ENCODE data around the gene KDM1B. TPM values are rescaled to one million over a fixed set of nuclear protein-coding genes. Genes with fewer than 3 reads are reported as not detected.

The KDM1B gene
- polyA plus RNA-seq, 1 of the 3 experiments (the other 2 are of a cell fraction) = 9.4 TPM

GRCh38 chr6:18240230-18240629, 85.0 kb downstream of the KDM1B start (continued):
- TF ChIP-seq, protein P1, sequence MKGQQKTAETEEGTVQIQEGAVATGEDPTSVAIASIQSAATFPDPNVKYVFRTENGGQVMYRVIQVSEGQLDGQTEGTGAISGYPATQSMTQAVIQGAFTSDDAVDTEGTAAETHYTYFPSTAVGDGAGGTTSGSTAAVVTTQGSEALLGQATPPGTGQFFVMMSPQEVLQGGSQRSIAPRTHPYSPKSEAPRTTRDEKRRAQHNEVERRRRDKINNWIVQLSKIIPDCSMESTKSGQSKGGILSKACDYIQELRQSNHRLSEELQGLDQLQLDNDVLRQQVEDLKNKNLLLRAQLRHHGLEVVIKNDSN (IDR thresholded peaks at IDR 0.05; ENCODE audit: borderline replicate concordance, low read depth) = no peak

GRCh38 chr6:18241208-18242038, 86.2 kb downstream of the KDM1B start:
- Histone ChIP-seq H3K9me2 (no peaks in the 10 kb centered on the region), H3K9me3 (no peaks in the 10 kb centered on the region), H3F3A (replicated peaks; ENCODE audit: insufficient read depth) (peaks cover 27% of the 10 kb centered on the region), H3K4me2 (no peak overlapping the region), H3K4me1 (ENCODE audit: control insufficient read depth in 1 of 2, insufficient read depth in 2 of 2, low read depth in 1 of 2, low read length in 1 of 2) (no peaks in the 10 kb centered on the region), H3K27me3 (ENCODE audit: insufficient read depth) (no peaks in the 10 kb centered on the region), H2AFZ (ENCODE audit: low read depth) (no peak overlapping the region), H3K9ac (no peak overlapping the region), H3K79me2 (ENCODE audit: insufficient read depth) (peaks cover 74% of the 10 kb centered on the region), H3K4me3 (ENCODE audit: low read depth in 2 of 2, low read length in 1 of 2) (no peak overlapping the region), H3K36me3 (replicated peaks in 1 of 2; ENCODE audit: control insufficient read depth in 1 of 2, insufficient read depth in 2 of 2, low read length in 1 of 2) (peaks cover 58 to 65% of the 10 kb centered on the region in 2 experiments), H4K20me1 (ENCODE audit: insufficient read depth) (no peaks in the 10 kb centered on the region), H3K27ac (ENCODE audit: low read depth in 2 of 2, low read length in 1 of 2) (peak overlapping the region in 1 of 2 experiments; percentile 63; a peak in 2 of 4 replicates)
- DNase-seq = no peak
- TF ChIP-seq MXI1 (IDR thresholded peaks at IDR 0.05; ENCODE audit: low read depth, low read length) = no peak
- no peak for TF ChIP-seq TEAD4 (IDR thresholded peaks at IDR 0.05; ENCODE audit: borderline replicate concordance, insufficient read depth)
- TF ChIP-seq SMC3 (IDR thresholded peaks at IDR 0.05; ENCODE audit: low read depth, low read length) = no peak
- no peak for TF ChIP-seq NFIC (IDR thresholded peaks at IDR 0.05; ENCODE audit: borderline replicate concordance)
- no peak for TF ChIP-seq GATA2 (CRISPR knock-in tag; IDR thresholded peaks at IDR 0.05)
- TF ChIP-seq TCF12 (IDR thresholded peaks at IDR 0.05) = no peak
- no peak for TF ChIP-seq CHD2 (IDR thresholded peaks at IDR 0.05; ENCODE audit: low read length, partially characterized antibody)
- TF ChIP-seq YY1 (IDR thresholded peaks at IDR 0.05; ENCODE audit: low read depth) = no peak
- no peak for TF ChIP-seq POLR2AphosphoS5 (IDR thresholded peaks at IDR 0.05; ENCODE audit: low read depth, low read length)
- no peak for TF ChIP-seq EZH2phosphoT487 (IDR thresholded peaks at IDR 0.05; ENCODE audit: borderline replicate concordance, low read depth)
- 89% methylated on average over 1 of the region's 1 CpG for WGBS (ENCODE audit: low lambda C conversion rate)
- CTCF ChIA-PET = interaction anchor here (0.9 to 1.0 kb wide), 2 partner anchors 21 to 82 kb away, joined by 3 to 4 read pairs; no protein-coding TSS in a partner anchor
- POLR2A ChIA-PET = no interaction called here

DNA sequence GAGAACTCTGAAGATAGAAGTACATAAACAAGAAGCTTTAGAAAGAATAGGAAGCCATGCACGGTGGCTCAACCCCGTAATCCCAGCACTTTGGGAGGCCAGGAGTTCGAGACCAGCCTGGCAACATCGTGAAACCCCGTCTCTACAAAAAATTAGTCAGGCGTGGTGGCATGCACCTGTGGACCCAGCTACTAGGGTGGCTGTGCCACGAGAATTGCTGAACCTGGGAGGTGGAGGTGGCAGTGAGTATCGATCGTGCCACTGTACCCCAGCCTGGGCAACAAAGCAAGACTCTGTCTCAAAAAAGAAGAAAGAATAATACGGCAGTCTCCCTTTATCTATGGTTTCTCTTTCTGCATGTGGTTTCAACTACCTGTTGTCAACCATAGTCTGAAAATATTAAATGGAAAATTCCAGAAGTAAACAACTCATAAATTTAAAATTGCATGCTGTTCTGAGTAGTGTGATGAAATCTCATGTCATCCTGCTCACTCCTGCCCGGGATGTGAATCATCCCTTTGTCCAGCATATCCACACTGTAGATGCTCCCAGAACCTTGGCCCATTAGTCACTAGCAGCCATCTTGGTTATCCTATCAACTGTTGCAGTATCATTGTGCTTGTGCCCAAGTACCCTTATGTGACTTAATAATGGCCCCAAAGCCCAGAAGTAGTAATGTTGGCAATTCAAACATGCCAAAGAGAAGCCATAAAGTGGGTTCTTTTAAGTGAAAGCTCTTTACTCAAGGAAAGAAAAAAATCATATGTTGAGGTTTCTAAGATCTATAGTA, 87.0 kb downstream of the KDM1B start:
- CTCF ChIA-PET = interaction anchor here (0.9 to 1.0 kb wide), 2 partner anchors 21 to 81 kb away, joined by 3 to 4 read pairs; no protein-coding TSS in a partner anchor

More for the DNA sequence above, 87.0 kb downstream of the KDM1B start:
- Histone ChIP-seq H3K27me3 (ENCODE audit: insufficient read depth) (no peaks in the 10 kb centered on the region), H3K9me2 (no peaks in the 10 kb centered on the region), H3K9ac (no peak overlapping the region), H3K79me2 (ENCODE audit: insufficient read depth) (peaks cover 82% of the 10 kb centered on the region), H2AFZ (ENCODE audit: low read depth) (no peak overlapping the region), H3K27ac (ENCODE audit: low read depth in 2 of 2, low read length in 1 of 2) (peak overlapping the region in 1 of 2 experiments; percentile 63; a peak in 2 of 4 replicates), H3F3A (replicated peaks; ENCODE audit: insufficient read depth) (peaks cover 28% of the 10 kb centered on the region), H3K36me3 (replicated peaks in 1 of 2; ENCODE audit: control insufficient read depth in 1 of 2, insufficient read depth in 2 of 2, low read length in 1 of 2) (peaks cover 59 to 61% of the 10 kb centered on the region in 2 experiments), H3K4me2 (no peak overlapping the region), H3K4me3 (ENCODE audit: low read depth in 2 of 2, low read length in 1 of 2) (no peak overlapping the region), H3K4me1 (ENCODE audit: control insufficient read depth in 1 of 2, insufficient read depth in 2 of 2, low read depth in 1 of 2, low read length in 1 of 2) (no peaks in the 10 kb centered on the region), H4K20me1 (ENCODE audit: insufficient read depth) (no peaks in the 10 kb centered on the region), H3K9me3 (no peaks in the 10 kb centered on the region)
- WGBS (ENCODE audit: low lambda C conversion rate) = 77% methylated on average over 11 of the region's 11 CpGs
- TF ChIP-seq TEAD4 (IDR thresholded peaks at IDR 0.05; ENCODE audit: borderline replicate concordance, insufficient read depth) (no peak), TCF12 (IDR thresholded peaks at IDR 0.05) (peak; percentile 44; the same call in 1 of the 2 replicates), YY1 (IDR thresholded peaks at IDR 0.05; ENCODE audit: low read depth) (peak; percentile 84; the same call in 1 of the 2 replicates), PBX3 (IDR thresholded peaks at IDR 0.05) (peak; percentile 69), FOXJ3 (CRISPR knock-in tag; IDR thresholded peaks at IDR 0.05) (no peak), EZH2phosphoT487 (IDR thresholded peaks at IDR 0.05; ENCODE audit: borderline replicate concordance, low read depth) (no peak), RFX5 (IDR thresholded peaks at IDR 0.05; ENCODE audit: low read length) (no peak), MAX (IDR thresholded peaks at IDR 0.05; ENCODE audit: low read depth) (peak; percentile 76), FOSL2 (IDR thresholded peaks at IDR 0.05; ENCODE audit: borderline replicate concordance, low read depth) (peak; percentile 64; the same call in 1 of the 2 replicates), JUND (IDR thresholded peaks at IDR 0.05) (peak; percentile 71), NFIC (IDR thresholded peaks at IDR 0.05; ENCODE audit: borderline replicate concordance) (peak; percentile 20; the same call in 1 of the 2 replicates)
- no peak for DNase-seq
- POLR2A ChIA-PET = no interaction called here

All from SK-N-SH (cell line).